PC-9 (cell line): Measurements from ENCODE around the gene SLC9A6. TPM values are rescaled to one million over a fixed set of nuclear protein-coding genes. Genes with fewer than 3 reads are reported as not detected.

ENCODE experiments used
- BruUV-seq: library from RNA; stranded (reverse); fragments of 400-500 nt; replicated peaks from 2 replicates; lab custom pipeline; 2021; lab: Mats Ljungman, UMichigan
- CTCF ChIA-PET: fragments of 300-600 bp; sonication (Branson Sonifier 250); formaldehyde crosslinking; loops from one replicate; lab custom pipeline; 2022; ENCODE audit warnings: antibody characterized with exemption; lab: Charles Lee
- POLR2A ChIA-PET: fragments of 300-600 bp; sonication (Branson Sonifier 250); formaldehyde crosslinking; loops from one replicate; lab custom pipeline; 2022; ENCODE audit warnings: antibody characterized with exemption; ENCODE audit not compliant: unreplicated experiment; lab: Charles Lee
- DNase-seq, 2 experiments: peaks; one replicate each; pipeline versions ENCODE4 v3.0.0 to v3.0.0-alpha.2; 2015 to 2022; ENCODE audit warnings: mixed read lengths in 1 of 2
- H2AFZ ChIP-seq: fragments of 200-600 bp; sonication (generic); 2 replicates; pipeline ENCODE4 v1.8.1; 2017; ENCODE audit warnings: antibody characterized with exemption
- H3F3A ChIP-seq: fragments of 200-600 bp; sonication (generic); 2 replicates; pipeline ENCODE4 v1.8.1; 2017; ENCODE audit warnings: antibody characterized with exemption, mild to moderate bottlenecking, low read depth; ENCODE audit not compliant: insufficient read depth
- H3K27ac ChIP-seq: fragments of 200-600 bp; sonication (generic); 2 replicates; pipeline ENCODE4 v1.6.1; 2016; ENCODE audit warnings: mixed run types
- H3K27me3 ChIP-seq: fragments of 200-600 bp; sonication (generic); 2 replicates; pipeline ENCODE4 v1.6.1; 2016; ENCODE audit warnings: low read depth, mixed run types; ENCODE audit not compliant: insufficient read depth
- H3K36me3 ChIP-seq: fragments of 200-600 bp; sonication (generic); 2 replicates; pipeline ENCODE4 v1.6.1; 2016; ENCODE audit warnings: low read depth, mixed run types
- H3K4me1 ChIP-seq: fragments of 200-600 bp; sonication (generic); replicated peaks from 2 replicates; pipeline ENCODE4 v1.6.1; 2016; ENCODE audit warnings: mixed run types; ENCODE audit not compliant: insufficient read depth
- H3K4me2 ChIP-seq: fragments of 200-600 bp; sonication (generic); 2 replicates; pipeline ENCODE4 v1.6.1; 2017; ENCODE audit warnings: mixed run types
- H3K4me3 ChIP-seq: fragments of 200-600 bp; sonication (generic); 2 replicates; pipeline ENCODE4 v1.6.1; 2016; ENCODE audit warnings: mixed run types
- H3K79me2 ChIP-seq: fragments of 200-600 bp; sonication (generic); 2 replicates; pipeline ENCODE4 v1.6.1; 2017; ENCODE audit warnings: low read depth, mixed run types
- H3K9me2 ChIP-seq: fragments of 200-600 bp; sonication (generic); 2 replicates; pipeline ENCODE4 v1.8.1; 2017; ENCODE audit warnings: mild to moderate bottlenecking; ENCODE audit not compliant: insufficient read depth
- H3K9me3 ChIP-seq: fragments of 200-600 bp; sonication (generic); 2 replicates; pipeline ENCODE4 v1.8.1; 2016; ENCODE audit warnings: low read depth; ENCODE audit not compliant: insufficient read depth
- H4K20me1 ChIP-seq: fragments of 200-600 bp; sonication (generic); 2 replicates; pipeline ENCODE4 v1.8.1; 2017; ENCODE audit not compliant: insufficient read depth
- EZH2 ChIP-seq: fragments of 200-600 bp; sonication (generic); IDR thresholded peaks from 2 replicates; pipeline ENCODE4 v1.8.0; 2017; ENCODE audit warnings: antibody characterized with exemption, low read depth
- intact Hi-C: fragments of 100-400 bp; cut with micrococcal nuclease; formaldehyde crosslinking; loops from one replicate; pipeline ENCODE4 v1.10.0; 2022; ENCODE audit not compliant: unreplicated experiment
- total RNA-seq: library from RNA; stranded (reverse); gene quantifications from 2 replicates; pipeline ENCODE4 v1.2.3, GENCODE V29; 2021
- TF ChIP-seq, protein P1 (sequence below): fragments of 200-600 bp; sonication (generic); conservative IDR thresholded peaks from 2 replicates; pipeline ENCODE4 v1.6.1; 2017; ENCODE audit warnings: mixed run types, antibody characterized with exemption, mild to moderate bottlenecking, moderate library complexity

The SLC9A6 gene
- total RNA-seq, 1 experiment from 2014 or later = 16.5 TPM

GRCh38 chrX:136067097-136067496 lies 81.9 kb downstream of the SLC9A6 start:
- Histone ChIP-seq H3K36me3 (no peaks in the 10 kb centered on the region), H3K4me3 (no peak overlapping the region), H3K9me3 (no peaks in the 10 kb centered on the region), H2AFZ (no peak overlapping the region), H3F3A (peaks cover 40% of the 10 kb centered on the region; the same call in 1 of the 2 replicates), H3K79me2 (no peaks in the 10 kb centered on the region), H3K4me2 (no peak overlapping the region), H4K20me1 (no peaks in the 10 kb centered on the region), H3K4me1 (peaks cover 42% of the 10 kb centered on the region), H3K27me3 (no peaks in the 10 kb centered on the region), H3K9me2 (no peaks in the 10 kb centered on the region), H3K27ac (no peak overlapping the region)
- no TSS peak for BruUV-seq
- ChIA-PET CTCF (no interaction called here), POLR2A (no interaction called here)
- no peak for TF ChIP-seq EZH2
- TF ChIP-seq, protein P1, sequence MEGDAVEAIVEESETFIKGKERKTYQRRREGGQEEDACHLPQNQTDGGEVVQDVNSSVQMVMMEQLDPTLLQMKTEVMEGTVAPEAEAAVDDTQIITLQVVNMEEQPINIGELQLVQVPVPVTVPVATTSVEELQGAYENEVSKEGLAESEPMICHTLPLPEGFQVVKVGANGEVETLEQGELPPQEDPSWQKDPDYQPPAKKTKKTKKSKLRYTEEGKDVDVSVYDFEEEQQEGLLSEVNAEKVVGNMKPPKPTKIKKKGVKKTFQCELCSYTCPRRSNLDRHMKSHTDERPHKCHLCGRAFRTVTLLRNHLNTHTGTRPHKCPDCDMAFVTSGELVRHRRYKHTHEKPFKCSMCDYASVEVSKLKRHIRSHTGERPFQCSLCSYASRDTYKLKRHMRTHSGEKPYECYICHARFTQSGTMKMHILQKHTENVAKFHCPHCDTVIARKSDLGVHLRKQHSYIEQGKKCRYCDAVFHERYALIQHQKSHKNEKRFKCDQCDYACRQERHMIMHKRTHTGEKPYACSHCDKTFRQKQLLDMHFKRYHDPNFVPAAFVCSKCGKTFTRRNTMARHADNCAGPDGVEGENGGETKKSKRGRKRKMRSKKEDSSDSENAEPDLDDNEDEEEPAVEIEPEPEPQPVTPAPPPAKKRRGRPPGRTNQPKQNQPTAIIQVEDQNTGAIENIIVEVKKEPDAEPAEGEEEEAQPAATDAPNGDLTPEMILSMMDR = no peak
- intact Hi-C loops = no loop called here
- no peak for DNase-seq

DNA sequence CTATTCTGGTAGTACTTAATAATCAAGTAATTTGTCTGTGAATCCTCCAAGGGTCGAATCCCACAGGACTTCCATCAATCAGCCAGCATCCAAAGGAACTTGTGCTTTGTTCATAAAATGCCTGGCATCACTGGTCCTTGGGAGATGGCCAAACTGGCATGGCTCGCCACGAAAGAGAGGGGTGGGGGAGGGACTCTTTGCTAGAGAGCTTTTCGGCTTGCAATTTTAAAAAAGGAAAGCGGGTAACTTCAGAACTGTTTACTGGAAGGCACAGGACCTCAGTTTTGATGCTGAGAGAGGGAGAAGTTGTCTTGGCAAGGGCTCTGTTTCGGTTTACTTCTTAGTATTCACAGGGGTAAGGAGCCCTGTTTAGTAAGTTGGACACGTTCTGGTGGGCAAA lies 82.7 kb downstream of the SLC9A6 start:
- Histone ChIP-seq H3K36me3 (no peaks in the 10 kb centered on the region), H4K20me1 (no peaks in the 10 kb centered on the region), H3K27me3 (no peaks in the 10 kb centered on the region), H3K4me3 (no peak overlapping the region), H3K9me2 (no peaks in the 10 kb centered on the region), H3K9me3 (no peaks in the 10 kb centered on the region), H3K27ac (no peak overlapping the region), H3K4me1 (peaks cover 33% of the 10 kb centered on the region), H3K79me2 (no peaks in the 10 kb centered on the region), H2AFZ (no peak overlapping the region), H3K4me2 (no peak overlapping the region), H3F3A (peaks cover 32% of the 10 kb centered on the region; the same call in 1 of the 2 replicates)
- intact Hi-C loops = no loop called here
- no peak for TF ChIP-seq EZH2
- TF ChIP-seq, protein P1 = no peak
- DNase-seq = no peak
- CTCF ChIA-PET = no interaction called here
- POLR2A ChIA-PET = interaction anchor here (0.6 kb wide), 1 partner anchor 516 kb away, joined by 3 read pairs; no protein-coding TSS in a partner anchor
- no TSS peak for BruUV-seq

DNA sequence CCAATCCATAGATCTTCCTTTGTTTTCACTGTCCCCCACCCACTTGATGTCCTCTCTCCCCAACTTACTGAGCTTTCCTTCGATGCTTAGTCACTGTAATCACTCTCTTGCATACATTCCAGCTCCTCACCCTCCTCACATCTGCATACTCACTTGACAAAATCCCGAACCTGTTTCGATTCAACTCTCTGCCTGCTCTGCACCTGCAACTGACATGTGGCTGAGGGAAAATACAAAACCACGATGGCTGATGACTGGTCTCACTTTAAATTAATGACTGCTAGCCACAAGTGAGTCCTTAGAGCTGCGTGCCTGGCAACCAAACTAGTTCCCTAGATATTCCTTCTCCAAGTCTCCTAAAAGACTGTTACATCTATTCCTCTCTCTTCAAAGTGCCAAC lies 91.7 kb downstream of the SLC9A6 start:
- Histone ChIP-seq H3K27me3 (0 out of 2 replicates have a peak, but pooled peaks cover 3% of the 10 kb centered on the region), H3K4me2 (0 out of 2 replicates have a peak overlapping the region, but pooled peaks have one; percentile 0), H3K79me2 (no peaks in the 10 kb centered on the region), H4K20me1 (no peaks in the 10 kb centered on the region), H3K36me3 (no peaks in the 10 kb centered on the region), H3K4me1 (no peaks in the 10 kb centered on the region), H3F3A (no peaks in the 10 kb centered on the region), H3K4me3 (no peak overlapping the region), H2AFZ (no peak overlapping the region), H3K9me2 (no peaks in the 10 kb centered on the region), H3K9me3 (no peaks in the 10 kb centered on the region; the same call in 1 of the 2 replicates), H3K27ac (no peak overlapping the region)
- BruUV-seq = no TSS peak
- ChIA-PET POLR2A (no interaction called here), CTCF (no interaction called here)
- intact Hi-C loops = no loop called here
- no peak for DNase-seq
- TF ChIP-seq, protein P1 = no peak
- no peak for TF ChIP-seq EZH2
